Measurements from ENCODE around the gene ADAM17. TPM values are rescaled to one million over a fixed set of nuclear protein-coding genes. Genes with fewer than 3 reads are reported as not detected.

The ADAM17 gene
- polyA plus RNA-seq, 3 donors, result 30.2 to 34.8 (median 30.9) TPM

DNA sequence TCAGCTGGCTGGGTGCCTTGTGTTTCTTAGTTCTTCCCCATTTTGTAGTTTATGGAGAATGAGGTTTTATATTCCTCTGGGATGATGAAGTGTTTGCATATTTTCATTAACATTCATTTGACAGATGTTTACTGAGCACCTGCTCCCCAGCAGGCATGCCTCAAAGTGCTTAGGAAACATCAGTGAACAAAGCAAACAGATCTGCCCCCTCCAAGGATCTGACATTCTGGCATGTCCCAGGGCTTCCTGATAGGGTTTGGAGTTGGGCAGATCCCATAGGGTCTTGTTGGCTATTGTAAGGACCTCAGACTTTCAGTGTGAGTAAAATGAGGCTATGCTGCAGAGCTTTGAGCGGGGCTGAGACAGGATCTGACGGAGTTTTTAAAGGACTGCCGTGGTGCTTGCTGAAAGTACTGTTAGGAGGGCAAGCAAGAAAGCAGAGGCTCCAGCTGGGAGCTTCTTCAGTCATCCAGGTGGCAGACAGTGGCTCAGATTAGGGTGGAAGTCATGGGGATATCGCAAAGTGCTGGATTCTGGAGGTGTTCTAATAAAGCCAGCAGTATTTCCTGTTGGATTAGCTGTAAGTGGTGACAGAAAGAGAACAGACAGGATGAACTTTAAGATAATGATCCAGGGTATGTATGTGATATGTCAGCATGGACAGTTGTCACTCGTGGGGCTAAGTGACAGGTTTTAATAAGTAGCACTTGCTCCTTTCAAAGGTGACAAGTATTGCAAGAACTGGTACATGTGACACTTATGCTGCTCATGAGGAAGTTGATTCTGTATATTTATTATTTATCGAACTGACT is 92.5 kb downstream of the ADAM17 start:
- Mint-ChIP-seq H3K27me3 (ENCODE audit: low read depth in 3 of 3) (no peaks in the 10 kb centered on the region), H3K9me3 (no peaks in the 10 kb centered on the region), H3K36me3 (peaks cover 62 to 76% of the 10 kb centered on the region in 2 donors), H3K27ac (peak overlapping the region in 4 of 7 donors; percentile 7 to 55 (median 40)), H3K4me3 (no peak overlapping the region), H3K4me1 (peaks cover 10% of the 10 kb centered on the region)
- 87% methylated on average over 5 of the region's 6 CpGs for WGBS (ENCODE audit: insufficient coverage)
- intact Hi-C loops (cut with micrococcal nuclease), result no loop called here
- Histone ChIP-seq H4K20me1 (ENCODE audit: insufficient read depth, low read length) (no peaks in the 10 kb centered on the region), H3K9me3 (replicated peaks in 1 of 2; ENCODE audit: control insufficient read depth in 1 of 2, insufficient read depth in 1 of 2, low read length in 2 of 2) (no peaks in the 10 kb centered on the region), H3K4me1 (ENCODE audit: control insufficient read depth in 1 of 2, insufficient read depth in 2 of 2, low read length in 2 of 2) (peaks cover 0 to 4% of the 10 kb centered on the region in 2 donors), H3K27me3 (ENCODE audit: control insufficient read depth in 2 of 2, insufficient read depth in 2 of 2, low read length in 2 of 2) (no peaks in the 10 kb centered on the region), H3K9ac (ENCODE audit: insufficient read depth, low read length, poor library complexity, severe bottlenecking) (no peak overlapping the region), H3K4me2 (replicated peaks; ENCODE audit: extremely low read depth, low read length, poor library complexity, severe bottlenecking) (no peak overlapping the region), H3K79me2 (ENCODE audit: insufficient read depth, low read length) (no peaks in the 10 kb centered on the region), H3K36me3 (replicated peaks in 1 of 2; ENCODE audit: control insufficient read depth in 1 of 2, insufficient read depth in 2 of 2, low read length in 2 of 2) (peaks cover 33 to 81% of the 10 kb centered on the region in 2 donors), H2AFZ (ENCODE audit: insufficient read depth, low read depth, low read length, poor library complexity, severe bottlenecking) (no peak overlapping the region), H3K4me3 (replicated peaks in 1 of 3; ENCODE audit: low read depth in 2 of 3, low read length in 3 of 3) (no peak overlapping the region), H3K27ac (ENCODE audit: low read depth in 1 of 2, low read length in 2 of 2) (peak overlapping the region in 1 of 2 donors; percentile 51)
- TF ChIP-seq, protein P1, sequence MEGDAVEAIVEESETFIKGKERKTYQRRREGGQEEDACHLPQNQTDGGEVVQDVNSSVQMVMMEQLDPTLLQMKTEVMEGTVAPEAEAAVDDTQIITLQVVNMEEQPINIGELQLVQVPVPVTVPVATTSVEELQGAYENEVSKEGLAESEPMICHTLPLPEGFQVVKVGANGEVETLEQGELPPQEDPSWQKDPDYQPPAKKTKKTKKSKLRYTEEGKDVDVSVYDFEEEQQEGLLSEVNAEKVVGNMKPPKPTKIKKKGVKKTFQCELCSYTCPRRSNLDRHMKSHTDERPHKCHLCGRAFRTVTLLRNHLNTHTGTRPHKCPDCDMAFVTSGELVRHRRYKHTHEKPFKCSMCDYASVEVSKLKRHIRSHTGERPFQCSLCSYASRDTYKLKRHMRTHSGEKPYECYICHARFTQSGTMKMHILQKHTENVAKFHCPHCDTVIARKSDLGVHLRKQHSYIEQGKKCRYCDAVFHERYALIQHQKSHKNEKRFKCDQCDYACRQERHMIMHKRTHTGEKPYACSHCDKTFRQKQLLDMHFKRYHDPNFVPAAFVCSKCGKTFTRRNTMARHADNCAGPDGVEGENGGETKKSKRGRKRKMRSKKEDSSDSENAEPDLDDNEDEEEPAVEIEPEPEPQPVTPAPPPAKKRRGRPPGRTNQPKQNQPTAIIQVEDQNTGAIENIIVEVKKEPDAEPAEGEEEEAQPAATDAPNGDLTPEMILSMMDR (IDR thresholded peaks at IDR 0.05), result no peak
- no peak for DNase-seq

DNA sequence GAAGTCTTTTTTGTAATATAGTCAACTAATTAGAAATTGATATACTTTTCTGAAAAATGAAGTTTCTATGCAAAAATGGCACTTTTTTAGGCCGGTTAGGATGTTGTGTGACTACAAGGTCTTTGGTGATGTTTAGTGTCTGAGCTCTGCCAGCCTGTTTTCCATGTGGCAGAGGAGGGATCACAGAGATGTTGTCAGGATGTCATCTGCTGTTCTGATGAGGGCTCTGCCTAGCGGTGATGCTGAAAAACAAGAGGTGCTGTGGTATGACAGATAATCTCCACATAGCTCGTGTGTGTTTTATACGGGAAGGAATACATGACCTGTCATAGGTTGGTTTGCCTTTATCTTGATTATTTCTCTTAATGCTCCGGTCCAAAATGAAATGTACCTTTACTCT is 93.3 kb downstream of the ADAM17 start:
- Histone ChIP-seq H3K79me2 (ENCODE audit: insufficient read depth, low read length) (no peaks in the 10 kb centered on the region), H3K9ac (ENCODE audit: insufficient read depth, low read length, poor library complexity, severe bottlenecking) (no peak overlapping the region), H3K27me3 (ENCODE audit: control insufficient read depth in 2 of 2, insufficient read depth in 2 of 2, low read length in 2 of 2) (no peaks in the 10 kb centered on the region), H2AFZ (ENCODE audit: insufficient read depth, low read depth, low read length, poor library complexity, severe bottlenecking) (no peak overlapping the region), H3K36me3 (replicated peaks in 1 of 2; ENCODE audit: control insufficient read depth in 1 of 2, insufficient read depth in 2 of 2, low read length in 2 of 2) (peaks cover 37 to 82% of the 10 kb centered on the region in 2 donors), H3K4me2 (replicated peaks; ENCODE audit: extremely low read depth, low read length, poor library complexity, severe bottlenecking) (no peak overlapping the region), H3K27ac (ENCODE audit: low read depth in 1 of 2, low read length in 2 of 2) (no peak overlapping the region), H3K4me3 (replicated peaks in 1 of 3; ENCODE audit: low read depth in 2 of 3, low read length in 3 of 3) (no peak overlapping the region), H3K9me3 (replicated peaks in 1 of 2; ENCODE audit: control insufficient read depth in 1 of 2, insufficient read depth in 1 of 2, low read length in 2 of 2) (no peaks in the 10 kb centered on the region), H4K20me1 (ENCODE audit: insufficient read depth, low read length) (no peaks in the 10 kb centered on the region), H3K4me1 (ENCODE audit: control insufficient read depth in 1 of 2, insufficient read depth in 2 of 2, low read length in 2 of 2) (peaks cover 0 to 4% of the 10 kb centered on the region in 2 donors)
- Mint-ChIP-seq H3K9me3 (no peaks in the 10 kb centered on the region), H3K27me3 (ENCODE audit: low read depth in 3 of 3) (no peaks in the 10 kb centered on the region), H3K36me3 (peaks cover 66 to 79% of the 10 kb centered on the region in 2 donors), H3K4me3 (no peak overlapping the region), H3K27ac (peak overlapping the region in 2 of 7 donors; percentile 10 to 73), H3K4me1 (peaks cover 10% of the 10 kb centered on the region)
- TF ChIP-seq, protein P1 (IDR thresholded peaks at IDR 0.05), result no peak
- intact Hi-C loops (cut with micrococcal nuclease), result no loop called here
- WGBS (ENCODE audit: insufficient coverage), result 100% methylated on average over 2 of the region's 5 CpGs
- DNase-seq, result no peak
